WI38 (cell line): Measurements from ENCODE around the gene FEZF1.

Experiments used
- H3K4me3 ChIP-seq: 2 replicates; pipeline ENCODE4 v1.5.1; 2011; ENCODE audit warnings: low read depth, mild to moderate bottlenecking, control low read depth, low read length
- CTCF ChIP-seq: IDR thresholded peaks from 2 replicates; pipeline ENCODE4 v1.5.1; 2012; ENCODE audit warnings: low read depth, mild to moderate bottlenecking, control low read depth, low read length

Gene FEZF1

GRCh38 chr7:122306320-122307227 is 2.0 kb upstream of the FEZF1 start:
- TF ChIP-seq CTCF: no peak
- no peak overlapping the region for H3K4me3 ChIP-seq

- no peak overlapping the region for H3K4me3 ChIP-seq
- no peak for TF ChIP-seq CTCF
Observed at GRCh38 chr7:122305475-122306319, 1.1 kb upstream of the FEZF1 start.

- no peak overlapping the region for H3K4me3 ChIP-seq
Observed at GRCh38 chr7:122304996-122305421, 459 bp upstream of the FEZF1 start.

GRCh38 chr7:122303531-122304318 is 825 bp downstream of the FEZF1 start:
- TF ChIP-seq CTCF: no peak
- no peak overlapping the region for H3K4me3 ChIP-seq

More at GRCh38 chr7:122304996-122305421, 459 bp upstream of the FEZF1 start:
- no peak for TF ChIP-seq CTCF

GRCh38 chr7:122302761-122303530 is 1.6 kb downstream of the FEZF1 start:
- H3K4me3 ChIP-seq: no peak overlapping the region
- TF ChIP-seq CTCF: no peak
